ENCODE results near the gene NAALADL2.
"Not testable (repeated sequence)": the region's sequence is repeated elsewhere in the genome, so short reads cannot be mapped to it uniquely, and the experiment has no call there.

The NAALADL2 gene

DNA sequence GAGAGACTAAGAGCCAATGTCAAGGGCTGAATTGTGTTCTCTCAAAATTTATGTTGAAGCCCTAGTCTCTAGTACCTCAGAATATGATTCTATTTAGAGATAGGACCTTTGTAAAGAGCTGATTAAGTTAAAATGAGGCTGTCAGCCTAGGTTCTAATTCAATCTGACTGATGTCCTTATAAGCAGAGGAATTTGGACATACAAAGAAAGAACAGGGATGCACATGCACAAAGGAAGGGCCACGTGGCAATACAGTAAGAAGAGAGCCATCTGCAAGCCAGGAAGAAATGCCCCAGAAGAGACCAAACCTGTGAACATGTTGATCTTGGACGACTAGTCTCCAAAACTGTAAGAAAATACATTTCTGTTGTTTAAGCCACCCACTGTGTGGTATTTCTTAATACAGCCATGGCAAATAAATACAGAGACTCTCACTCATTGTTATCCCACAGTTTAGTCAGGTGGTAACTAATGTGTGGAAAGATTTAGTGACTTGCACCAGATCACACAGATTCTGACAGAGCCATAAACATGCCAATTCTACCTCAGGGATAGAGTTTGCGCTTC, 652.2 kb downstream of the NAALADL2 start:
- Histone ChIP-seq H3K4me1 (ENCODE audit: control insufficient read depth, insufficient read depth, low read length) (peaks cover 7% of the 10 kb centered on the region; the same call in 1 of the 2 replicates), H3K9ac (ENCODE audit: low read length) (no peak overlapping the region), H3K27ac (ENCODE audit: low read depth, low read length) (no peak overlapping the region), H3K27me3 (ENCODE audit: control insufficient read depth, insufficient read depth, low read length) (no peaks in the 10 kb centered on the region), H3K36me3 (ENCODE audit: control insufficient read depth, insufficient read depth, low read length) (no peaks in the 10 kb centered on the region), H3K9me3 (ENCODE audit: control insufficient read depth, insufficient read depth, low read depth, low read length) (no peaks in the 10 kb centered on the region), H3K4me3 (ENCODE audit: low read depth, low read length) (no peak overlapping the region)

DNA sequence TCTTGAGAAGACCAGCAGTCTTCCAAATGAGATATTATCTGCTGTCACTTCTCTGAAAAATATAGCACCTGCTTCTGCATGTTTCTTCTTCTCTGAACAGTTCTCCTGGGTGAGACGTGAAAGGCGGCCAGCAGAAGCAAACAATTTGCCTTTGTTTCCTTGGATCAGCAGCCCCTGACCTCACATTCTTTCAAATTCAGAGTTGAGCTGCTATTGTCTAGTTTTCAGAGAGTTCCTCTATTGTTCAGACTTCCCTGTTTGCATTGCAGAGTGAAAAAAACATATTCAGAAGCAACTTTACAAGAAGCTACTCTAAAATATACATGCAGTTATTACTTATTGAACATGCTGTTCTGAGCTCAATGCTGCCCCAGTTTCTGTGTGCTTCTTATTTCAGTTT, 653.6 kb downstream of the NAALADL2 start:
- no peaks in the 10 kb centered on the region for H3K9me3 ChIP-seq (ENCODE audit: control insufficient read depth, insufficient read depth, low read depth, low read length)
- H3K27ac ChIP-seq (ENCODE audit: low read depth, low read length): no peak overlapping the region

DNA sequence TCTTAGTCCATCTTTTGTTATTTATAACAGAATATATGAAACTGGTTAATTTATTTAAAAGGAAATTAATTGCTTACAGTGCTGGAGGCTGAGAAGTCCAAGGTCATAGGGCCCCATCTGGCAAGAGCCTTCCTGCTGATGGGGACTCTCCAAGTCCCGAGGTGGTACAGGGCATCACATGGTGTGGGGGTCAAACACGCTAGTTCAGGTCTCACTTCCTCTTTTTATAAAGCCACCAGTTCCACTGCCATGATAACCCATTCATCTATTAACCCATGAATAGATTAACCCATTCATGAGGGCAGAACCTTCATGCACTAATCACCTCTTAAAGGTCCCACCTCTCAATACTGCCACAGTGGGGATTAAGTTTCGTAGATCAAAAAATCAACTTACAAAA, 659.3 kb downstream of the NAALADL2 start:
- no peaks in the 10 kb centered on the region for H3K4me1 ChIP-seq (ENCODE audit: control insufficient read depth, insufficient read depth, low read length)
- no peaks in the 10 kb centered on the region for H3K36me3 ChIP-seq (ENCODE audit: control insufficient read depth, insufficient read depth, low read length)
- no peaks in the 10 kb centered on the region for H3K9me3 ChIP-seq (ENCODE audit: control insufficient read depth, insufficient read depth, low read depth, low read length)
- no peaks in the 10 kb centered on the region for H3K27me3 ChIP-seq (ENCODE audit: control insufficient read depth, insufficient read depth, low read length)
- H3K4me3 ChIP-seq (ENCODE audit: low read depth, low read length): no peak overlapping the region
- H3K9ac ChIP-seq (ENCODE audit: low read length): no peak overlapping the region
- H3K27ac ChIP-seq (ENCODE audit: low read depth, low read length): no peak overlapping the region

More for the DNA sequence above, 653.6 kb downstream of the NAALADL2 start:
- H3K4me1 ChIP-seq (ENCODE audit: control insufficient read depth, insufficient read depth, low read length): peaks cover 7% of the 10 kb centered on the region; the same call in 1 of the 2 replicates
- no peaks in the 10 kb centered on the region for H3K27me3 ChIP-seq (ENCODE audit: control insufficient read depth, insufficient read depth, low read length)
- no peaks in the 10 kb centered on the region for H3K36me3 ChIP-seq (ENCODE audit: control insufficient read depth, insufficient read depth, low read length)
- no peak overlapping the region for H3K4me3 ChIP-seq (ENCODE audit: low read depth, low read length)
- no peak overlapping the region for H3K9ac ChIP-seq (ENCODE audit: low read length)

DNA sequence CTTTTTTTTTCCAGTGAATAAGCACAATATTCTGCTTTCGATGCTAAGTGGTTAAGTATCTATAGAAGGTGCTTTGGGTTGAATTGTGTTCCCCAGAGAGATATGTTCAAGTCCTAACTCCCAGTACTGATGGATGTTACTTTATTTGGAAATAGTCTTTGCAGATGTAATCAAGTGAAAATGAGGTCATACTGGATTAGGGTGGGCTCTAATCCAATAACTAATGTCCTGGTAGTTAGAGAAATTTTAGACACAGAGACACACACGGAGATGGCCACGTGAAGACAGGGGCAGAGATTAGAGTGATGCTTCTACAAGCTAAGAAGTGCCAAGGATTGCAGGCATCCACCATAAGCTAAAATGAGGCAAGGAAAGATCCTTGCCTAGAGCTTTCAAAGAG, 662.3 kb downstream of the NAALADL2 start:
- no peaks in the 10 kb centered on the region for H3K9me3 ChIP-seq (ENCODE audit: control insufficient read depth, insufficient read depth, low read depth, low read length)

DNA sequence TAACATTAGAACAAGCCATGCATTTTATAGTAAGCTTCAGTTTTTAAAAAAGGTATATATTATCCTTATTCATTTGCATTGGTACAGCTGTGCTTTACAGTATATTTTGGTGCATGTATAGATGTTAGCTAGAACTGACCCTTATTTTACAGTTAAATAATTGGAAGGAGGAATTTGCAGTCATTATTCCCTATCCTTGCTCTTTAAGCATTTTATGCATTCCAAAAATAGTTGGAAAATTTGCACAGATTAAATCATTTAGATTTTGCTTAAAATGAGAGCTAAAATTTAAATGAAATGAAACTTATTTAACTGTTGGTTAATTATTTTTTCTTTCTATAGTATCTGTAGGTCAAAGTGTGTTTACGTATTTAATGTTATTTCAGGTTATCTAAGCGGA, 667.1 kb downstream of the NAALADL2 start:
- H3K9me3 ChIP-seq (ENCODE audit: control insufficient read depth, insufficient read depth, low read depth, low read length): no peaks in the 10 kb centered on the region
- no peaks in the 10 kb centered on the region for H3K36me3 ChIP-seq (ENCODE audit: control insufficient read depth, insufficient read depth, low read length)
- H3K4me1 ChIP-seq (ENCODE audit: control insufficient read depth, insufficient read depth, low read length): peaks cover 12% of the 10 kb centered on the region
- peak overlapping the region; percentile 37 for H3K4me3 ChIP-seq (ENCODE audit: low read depth, low read length)
- H3K27me3 ChIP-seq (ENCODE audit: control insufficient read depth, insufficient read depth, low read length): no peaks in the 10 kb centered on the region
- peak overlapping the region; percentile 58; the same call in 1 of the 2 replicates for H3K27ac ChIP-seq (ENCODE audit: low read depth, low read length)
- no peak overlapping the region for H3K9ac ChIP-seq (ENCODE audit: low read length)

More for the DNA sequence above, 662.3 kb downstream of the NAALADL2 start:
- Histone ChIP-seq H3K9ac (ENCODE audit: low read length) (no peak overlapping the region), H3K4me3 (ENCODE audit: low read depth, low read length) (no peak overlapping the region), H3K4me1 (ENCODE audit: control insufficient read depth, insufficient read depth, low read length) (peaks cover 7% of the 10 kb centered on the region), H3K27ac (ENCODE audit: low read depth, low read length) (no peak overlapping the region), H3K36me3 (ENCODE audit: control insufficient read depth, insufficient read depth, low read length) (no peaks in the 10 kb centered on the region), H3K27me3 (ENCODE audit: control insufficient read depth, insufficient read depth, low read length) (no peaks in the 10 kb centered on the region)

DNA sequence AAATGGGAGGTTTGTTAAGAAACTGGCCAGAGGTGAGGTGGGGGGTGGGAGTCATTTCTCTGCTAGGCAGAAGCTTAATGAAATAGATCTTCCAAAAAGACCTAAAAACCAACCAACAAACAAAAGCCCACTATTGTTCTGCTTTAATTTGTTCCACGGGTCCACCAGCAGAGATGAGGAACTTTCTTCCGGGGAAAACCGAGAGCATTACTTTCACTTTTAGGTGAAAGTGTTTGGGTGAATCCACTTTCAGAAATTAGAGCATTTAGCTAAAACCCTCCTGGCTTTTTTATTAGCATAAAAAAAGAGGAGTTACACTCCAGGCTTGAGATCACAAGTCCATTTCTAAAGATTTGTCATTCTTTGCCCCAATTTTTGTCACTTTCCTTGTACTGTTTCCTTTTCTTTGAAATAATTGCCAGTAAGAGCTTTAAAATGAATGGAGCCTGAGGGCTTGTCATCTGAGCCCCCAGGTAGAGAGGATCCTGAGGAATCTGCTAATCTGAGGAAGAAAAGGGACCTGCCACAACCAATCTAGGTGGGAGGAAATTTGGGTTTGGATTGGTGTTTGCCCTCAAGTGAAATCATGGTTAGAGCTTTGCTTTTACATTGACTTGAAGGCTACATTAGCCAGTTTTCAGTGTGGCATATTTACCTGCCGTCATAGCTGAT, 667.6 kb downstream of the NAALADL2 start:
- Histone ChIP-seq H3K36me3 (ENCODE audit: control insufficient read depth, insufficient read depth, low read length) (no peaks in the 10 kb centered on the region), H3K27me3 (ENCODE audit: control insufficient read depth, insufficient read depth, low read length) (no peaks in the 10 kb centered on the region), H3K9me3 (ENCODE audit: control insufficient read depth, insufficient read depth, low read depth, low read length) (no peaks in the 10 kb centered on the region), H3K9ac (ENCODE audit: low read length) (no peak overlapping the region), H3K4me3 (ENCODE audit: low read depth, low read length) (peak overlapping the region; percentile 37; the same call in 1 of the 2 replicates), H3K4me1 (ENCODE audit: control insufficient read depth, insufficient read depth, low read length) (peaks cover 12% of the 10 kb centered on the region), H3K27ac (ENCODE audit: low read depth, low read length) (peak overlapping the region; percentile 58)

DNA sequence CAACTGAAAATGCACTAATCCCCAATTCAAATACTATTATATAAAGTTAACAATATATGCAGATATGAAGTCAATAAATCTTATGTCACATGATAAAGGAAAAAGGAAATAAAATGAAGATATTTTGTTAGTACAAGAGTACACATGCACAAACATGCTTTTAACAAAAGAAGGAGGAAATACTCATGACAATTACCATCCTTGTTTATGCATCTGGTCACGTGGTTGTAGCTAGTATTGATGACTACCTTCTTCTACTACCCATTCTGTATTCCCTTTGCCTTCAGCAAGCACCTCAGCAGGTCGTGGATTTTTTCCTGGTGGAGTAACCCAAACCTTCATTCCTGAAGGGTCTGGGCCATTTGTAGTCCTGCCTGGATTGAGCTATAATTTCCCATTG, 669.6 kb downstream of the NAALADL2 start:
- H3K9me3 ChIP-seq (ENCODE audit: control insufficient read depth, insufficient read depth, low read depth, low read length): not testable (repeated sequence)

DNA sequence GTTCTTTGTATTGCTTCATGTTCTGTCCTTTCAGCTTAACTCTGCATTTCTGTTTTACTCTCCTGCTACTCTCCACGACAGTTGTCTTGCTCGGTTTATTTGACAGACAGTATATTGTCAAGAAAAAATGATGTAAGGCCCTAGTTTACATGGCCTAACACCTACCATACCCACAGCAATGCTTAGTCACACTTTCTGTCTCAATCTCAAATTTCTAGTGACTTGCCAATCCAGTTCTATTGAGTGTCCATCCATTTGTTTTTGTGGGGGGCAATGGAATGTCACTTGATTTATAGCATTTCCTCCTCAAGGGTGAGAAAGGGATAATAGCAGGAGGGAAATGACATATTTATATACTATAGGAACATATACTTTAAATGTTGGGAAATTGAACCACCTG, 676.2 kb downstream of the NAALADL2 start:
- no peaks in the 10 kb centered on the region for H3K9me3 ChIP-seq (ENCODE audit: control insufficient read depth, insufficient read depth, low read depth, low read length)
- H3K4me1 ChIP-seq (ENCODE audit: control insufficient read depth, insufficient read depth, low read length): peaks cover 13% of the 10 kb centered on the region
- H3K4me3 ChIP-seq (ENCODE audit: low read depth, low read length): no peak overlapping the region
- no peak overlapping the region for H3K9ac ChIP-seq (ENCODE audit: low read length)
- H3K36me3 ChIP-seq (ENCODE audit: control insufficient read depth, insufficient read depth, low read length): no peaks in the 10 kb centered on the region
- no peaks in the 10 kb centered on the region for H3K27me3 ChIP-seq (ENCODE audit: control insufficient read depth, insufficient read depth, low read length)
- H3K27ac ChIP-seq (ENCODE audit: low read depth, low read length): no peak overlapping the region

More for the DNA sequence above, 669.6 kb downstream of the NAALADL2 start:
- not testable (repeated sequence) for H3K27me3 ChIP-seq (ENCODE audit: control insufficient read depth, insufficient read depth, low read length); H3K36me3 ChIP-seq (ENCODE audit: control insufficient read depth, insufficient read depth, low read length); H3K4me3 ChIP-seq (ENCODE audit: low read depth, low read length); H3K27ac ChIP-seq (ENCODE audit: low read depth, low read length); H3K9ac ChIP-seq (ENCODE audit: low read length)
- H3K4me1 ChIP-seq (ENCODE audit: control insufficient read depth, insufficient read depth, low read length): peaks cover 12% of the 10 kb centered on the region

DNA sequence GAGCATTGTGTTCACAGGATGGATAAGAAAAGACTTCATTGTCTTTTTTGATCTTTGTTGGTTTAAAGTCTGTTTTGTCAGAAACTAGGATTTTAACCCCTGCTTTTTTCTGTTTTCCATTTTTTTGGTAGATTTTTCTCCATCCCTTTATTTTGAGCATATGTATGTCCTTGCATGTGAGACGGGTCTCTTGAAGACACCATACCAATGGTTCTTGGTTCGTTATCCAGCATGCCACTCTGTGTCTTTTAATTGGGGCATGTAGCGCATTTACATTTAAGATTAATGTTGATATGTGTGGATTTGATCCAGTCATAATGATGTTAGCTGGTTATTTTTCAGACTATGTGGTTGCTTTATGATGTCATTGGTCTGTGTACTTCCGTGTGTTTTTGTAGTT, 687.0 kb downstream of the NAALADL2 start:
- H3K27me3 ChIP-seq (ENCODE audit: control insufficient read depth, insufficient read depth, low read length): no peaks in the 10 kb centered on the region
- H3K9me3 ChIP-seq (ENCODE audit: control insufficient read depth, insufficient read depth, low read depth, low read length): 0 out of 2 replicates have a peak, but pooled peaks cover 5% of the 10 kb centered on the region
- H3K4me3 ChIP-seq (ENCODE audit: low read depth, low read length): no peak overlapping the region
- no peak overlapping the region for H3K9ac ChIP-seq (ENCODE audit: low read length)
- no peaks in the 10 kb centered on the region for H3K4me1 ChIP-seq (ENCODE audit: control insufficient read depth, insufficient read depth, low read length)
- no peak overlapping the region for H3K27ac ChIP-seq (ENCODE audit: low read depth, low read length)
- H3K36me3 ChIP-seq (ENCODE audit: control insufficient read depth, insufficient read depth, low read length): no peaks in the 10 kb centered on the region

DNA sequence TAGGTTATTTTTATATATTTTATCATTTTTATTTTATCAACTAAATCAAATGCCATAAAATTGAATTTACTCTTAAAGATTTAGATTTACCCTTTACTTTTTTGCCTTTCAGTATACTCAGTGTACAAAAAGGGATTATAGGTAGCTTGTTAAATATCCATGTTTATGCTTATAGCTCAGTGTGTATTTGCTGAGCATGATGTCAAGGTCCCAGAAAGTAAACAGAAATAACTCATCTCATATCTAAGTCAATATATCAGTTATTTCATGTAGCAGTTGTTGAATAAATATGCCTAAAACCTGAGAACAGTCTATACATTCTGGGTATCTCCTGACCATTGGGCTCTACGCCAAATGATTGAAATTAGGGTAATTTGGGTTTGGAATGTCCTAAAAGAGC, 693.8 kb downstream of the NAALADL2 start:
- Histone ChIP-seq H3K36me3 (ENCODE audit: control insufficient read depth, insufficient read depth, low read length) (no peaks in the 10 kb centered on the region), H3K4me3 (ENCODE audit: low read depth, low read length) (no peak overlapping the region), H3K9ac (ENCODE audit: low read length) (no peak overlapping the region), H3K4me1 (ENCODE audit: control insufficient read depth, insufficient read depth, low read length) (no peaks in the 10 kb centered on the region), H3K27me3 (ENCODE audit: control insufficient read depth, insufficient read depth, low read length) (no peaks in the 10 kb centered on the region), H3K9me3 (ENCODE audit: control insufficient read depth, insufficient read depth, low read depth, low read length) (no peaks in the 10 kb centered on the region), H3K27ac (ENCODE audit: low read depth, low read length) (no peak overlapping the region)

DNA sequence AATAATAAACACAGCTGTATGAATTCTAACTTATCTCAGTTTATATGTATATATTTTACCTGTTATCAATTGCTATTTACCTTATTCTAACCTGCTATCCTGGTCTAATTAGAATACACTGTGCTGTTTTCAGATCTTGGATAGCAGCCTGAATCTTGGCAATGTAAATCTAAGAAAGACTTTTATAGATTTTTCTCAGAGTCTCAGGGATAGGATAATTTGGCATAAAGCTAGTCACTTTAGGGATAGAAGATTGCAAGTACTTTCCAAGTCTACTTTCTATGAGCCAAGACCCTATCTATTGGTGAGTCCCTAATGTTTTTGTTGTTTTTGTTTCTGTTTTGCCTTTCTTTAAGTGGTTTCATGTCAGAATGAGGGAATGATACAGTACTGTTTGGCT, 695.7 kb downstream of the NAALADL2 start:
- Histone ChIP-seq H3K36me3 (ENCODE audit: control insufficient read depth, insufficient read depth, low read length) (no peaks in the 10 kb centered on the region), H3K9ac (ENCODE audit: low read length) (no peak overlapping the region), H3K4me3 (ENCODE audit: low read depth, low read length) (no peak overlapping the region)

More for the DNA sequence above, 695.7 kb downstream of the NAALADL2 start:
- Histone ChIP-seq H3K27me3 (ENCODE audit: control insufficient read depth, insufficient read depth, low read length) (no peaks in the 10 kb centered on the region), H3K27ac (ENCODE audit: low read depth, low read length) (no peak overlapping the region), H3K9me3 (ENCODE audit: control insufficient read depth, insufficient read depth, low read depth, low read length) (no peaks in the 10 kb centered on the region), H3K4me1 (ENCODE audit: control insufficient read depth, insufficient read depth, low read length) (no peaks in the 10 kb centered on the region)

Data from HUES6 (cell line).